Measurements from ENCODE around the gene MRPS9.

GRCh38 chr2:105138643-105139042, 100.8 kb downstream of the MRPS9 start:
- TF ChIP-seq CTCF (IDR thresholded peaks at IDR 0.05; ENCODE audit: borderline replicate concordance, extremely low read depth, low read length, poor library complexity, severe bottlenecking) = no peak
- no peak for TF ChIP-seq EZH2 (IDR thresholded peaks at IDR 0.05; ENCODE audit: borderline replicate concordance, low read depth, low read length, severe bottlenecking)

All from DND-41 (cell line).